H1 (cell line): Measurements from ENCODE around the gene TP73. TPM values are rescaled to one million over a fixed set of nuclear protein-coding genes. Genes with fewer than 3 reads are reported as not detected.

Experiments used
- ASH2L ChIP-seq: fragments of 200-600, 300-600 bp; sonication (generic); IDR thresholded peaks from one replicate; pipeline ENCODE4 v1.7.1; 2017; ENCODE audit warnings: low read length
- BCL11A ChIP-seq, 2 experiments: IDR thresholded peaks; one replicate each; pipeline ENCODE4 v1.6.1; 2011; ENCODE audit warnings: low read depth in 2 of 2, low read length in 2 of 2, mild to moderate bottlenecking in 2 of 2
- CBX5 ChIP-seq: fragments of 300-800, 300-1000 bp; sonication (generic); IDR thresholded peaks from 2 replicates; pipeline ENCODE4 v1.7.1; 2016; ENCODE audit warnings: antibody characterized with exemption, low read length, low read depth
- CREB1 ChIP-seq: IDR thresholded peaks from 2 replicates; pipeline ENCODE4 v1.6.1; 2012; ENCODE audit warnings: inconsistent platforms
- EP300 ChIP-seq, 2 experiments: IDR thresholded peaks; 1 replicate in 1 of 2; 2 replicates in 1 of 2; pipeline ENCODE4 v1.6.1; 2011 to 2012; ENCODE audit warnings: low read depth in 2 of 2, low read length in 2 of 2, mild to moderate bottlenecking in 2 of 2, borderline replicate concordance in 1 of 2, inconsistent platforms in 1 of 2, moderate library complexity in 1 of 2
- KDM1A ChIP-seq: fragments of 200-600, 300-600 bp; sonication (generic); IDR thresholded peaks from 2 replicates; pipeline ENCODE4 v1.7.1; 2016; ENCODE audit warnings: mild to moderate bottlenecking, low read length, borderline replicate concordance
- MAFK ChIP-seq: IDR thresholded peaks from 2 replicates; pipeline ENCODE4 v1.6.1; 2012; ENCODE audit warnings: low read depth, mild to moderate bottlenecking, improper control_type of control experiment, low read length
- POLR2AphosphoS5 ChIP-seq: IDR thresholded peaks from 2 replicates; pipeline ENCODE4 v1.6.1; 2011; ENCODE audit warnings: low read depth, low read length
- SIX5 ChIP-seq: IDR thresholded peaks from 2 replicates; pipeline ENCODE4 v1.6.1; 2011; ENCODE audit warnings: mild to moderate bottlenecking, low read depth, low read length
- polyA plus RNA-seq, 7 experiments: library from polyadenylated mRNA; depleted of rRNA in 3 of 7; stranded (reverse) in 5 of 7; unstranded in 2 of 7; fragments of >200 nt in 5 of 7; fragments of 200-250 nt in 2 of 7; gene quantifications; 1 replicate in 5 of 7; 2 replicates in 1 of 7; 4 replicates in 1 of 7; pipeline versions ENCODE4 v1.2.1 to v1.2.3, GENCODE V29; 2011 to 2013; ENCODE audit warnings: missing spikeins in 2 of 7, mixed read lengths in 2 of 7
- total RNA-seq: library from RNA; stranded (reverse); fragmentation: NEBNext Ultra II Directional; extraction: Animal tissue kit (Norgen Biotek cat#: 25700); gene quantifications from 2 replicates; pipeline ENCODE4 v1.2.1, GENCODE V29; 2021
- TF ChIP-seq, protein P1 (sequence below): fragments of 300-600 bp; sonication (generic); IDR thresholded peaks from 2 replicates; pipeline ENCODE4 v1.7.1; 2012; ENCODE audit warnings: low read length, moderate library complexity, mild to moderate bottlenecking, inconsistent platforms; ENCODE audit not compliant: insufficient replicate concordance
- TF ChIP-seq, protein P2 (sequence below): IDR thresholded peaks from 2 replicates; pipeline ENCODE4 v1.6.1; 2011; ENCODE audit warnings: low read depth, mild to moderate bottlenecking, low read length; ENCODE audit not compliant: insufficient read depth

The TP73 gene
- total and polyA plus RNA-seq, 2 of the 8 experiments (the other 6 are each of a cell fraction or from before 2014, with no cell fraction given) = 2.6 to 3.1 TPM

DNA sequence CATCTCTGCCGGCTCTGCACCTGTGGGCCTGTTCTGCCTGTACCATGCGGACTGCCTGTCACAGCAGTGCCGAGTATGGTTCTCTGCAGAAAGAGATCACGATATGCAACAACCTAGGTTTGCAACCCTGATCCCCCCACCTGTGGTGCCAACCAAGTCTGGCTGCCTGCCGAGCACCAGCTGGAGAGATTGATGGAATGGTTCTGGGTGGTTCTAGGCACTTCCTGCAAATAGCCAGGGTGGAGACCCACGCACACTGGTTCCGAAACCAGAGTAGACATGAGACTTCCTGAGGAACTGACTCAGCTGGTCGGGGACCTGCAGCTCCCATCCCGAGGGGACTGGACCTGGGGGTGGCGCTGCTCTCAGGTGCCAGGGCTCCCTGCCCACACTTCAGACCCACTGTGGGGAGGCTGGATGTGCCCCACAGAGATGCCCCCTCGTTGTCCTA lies 22.1 kb upstream of the TP73 start (continued):
- TF ChIP-seq, protein P1, sequence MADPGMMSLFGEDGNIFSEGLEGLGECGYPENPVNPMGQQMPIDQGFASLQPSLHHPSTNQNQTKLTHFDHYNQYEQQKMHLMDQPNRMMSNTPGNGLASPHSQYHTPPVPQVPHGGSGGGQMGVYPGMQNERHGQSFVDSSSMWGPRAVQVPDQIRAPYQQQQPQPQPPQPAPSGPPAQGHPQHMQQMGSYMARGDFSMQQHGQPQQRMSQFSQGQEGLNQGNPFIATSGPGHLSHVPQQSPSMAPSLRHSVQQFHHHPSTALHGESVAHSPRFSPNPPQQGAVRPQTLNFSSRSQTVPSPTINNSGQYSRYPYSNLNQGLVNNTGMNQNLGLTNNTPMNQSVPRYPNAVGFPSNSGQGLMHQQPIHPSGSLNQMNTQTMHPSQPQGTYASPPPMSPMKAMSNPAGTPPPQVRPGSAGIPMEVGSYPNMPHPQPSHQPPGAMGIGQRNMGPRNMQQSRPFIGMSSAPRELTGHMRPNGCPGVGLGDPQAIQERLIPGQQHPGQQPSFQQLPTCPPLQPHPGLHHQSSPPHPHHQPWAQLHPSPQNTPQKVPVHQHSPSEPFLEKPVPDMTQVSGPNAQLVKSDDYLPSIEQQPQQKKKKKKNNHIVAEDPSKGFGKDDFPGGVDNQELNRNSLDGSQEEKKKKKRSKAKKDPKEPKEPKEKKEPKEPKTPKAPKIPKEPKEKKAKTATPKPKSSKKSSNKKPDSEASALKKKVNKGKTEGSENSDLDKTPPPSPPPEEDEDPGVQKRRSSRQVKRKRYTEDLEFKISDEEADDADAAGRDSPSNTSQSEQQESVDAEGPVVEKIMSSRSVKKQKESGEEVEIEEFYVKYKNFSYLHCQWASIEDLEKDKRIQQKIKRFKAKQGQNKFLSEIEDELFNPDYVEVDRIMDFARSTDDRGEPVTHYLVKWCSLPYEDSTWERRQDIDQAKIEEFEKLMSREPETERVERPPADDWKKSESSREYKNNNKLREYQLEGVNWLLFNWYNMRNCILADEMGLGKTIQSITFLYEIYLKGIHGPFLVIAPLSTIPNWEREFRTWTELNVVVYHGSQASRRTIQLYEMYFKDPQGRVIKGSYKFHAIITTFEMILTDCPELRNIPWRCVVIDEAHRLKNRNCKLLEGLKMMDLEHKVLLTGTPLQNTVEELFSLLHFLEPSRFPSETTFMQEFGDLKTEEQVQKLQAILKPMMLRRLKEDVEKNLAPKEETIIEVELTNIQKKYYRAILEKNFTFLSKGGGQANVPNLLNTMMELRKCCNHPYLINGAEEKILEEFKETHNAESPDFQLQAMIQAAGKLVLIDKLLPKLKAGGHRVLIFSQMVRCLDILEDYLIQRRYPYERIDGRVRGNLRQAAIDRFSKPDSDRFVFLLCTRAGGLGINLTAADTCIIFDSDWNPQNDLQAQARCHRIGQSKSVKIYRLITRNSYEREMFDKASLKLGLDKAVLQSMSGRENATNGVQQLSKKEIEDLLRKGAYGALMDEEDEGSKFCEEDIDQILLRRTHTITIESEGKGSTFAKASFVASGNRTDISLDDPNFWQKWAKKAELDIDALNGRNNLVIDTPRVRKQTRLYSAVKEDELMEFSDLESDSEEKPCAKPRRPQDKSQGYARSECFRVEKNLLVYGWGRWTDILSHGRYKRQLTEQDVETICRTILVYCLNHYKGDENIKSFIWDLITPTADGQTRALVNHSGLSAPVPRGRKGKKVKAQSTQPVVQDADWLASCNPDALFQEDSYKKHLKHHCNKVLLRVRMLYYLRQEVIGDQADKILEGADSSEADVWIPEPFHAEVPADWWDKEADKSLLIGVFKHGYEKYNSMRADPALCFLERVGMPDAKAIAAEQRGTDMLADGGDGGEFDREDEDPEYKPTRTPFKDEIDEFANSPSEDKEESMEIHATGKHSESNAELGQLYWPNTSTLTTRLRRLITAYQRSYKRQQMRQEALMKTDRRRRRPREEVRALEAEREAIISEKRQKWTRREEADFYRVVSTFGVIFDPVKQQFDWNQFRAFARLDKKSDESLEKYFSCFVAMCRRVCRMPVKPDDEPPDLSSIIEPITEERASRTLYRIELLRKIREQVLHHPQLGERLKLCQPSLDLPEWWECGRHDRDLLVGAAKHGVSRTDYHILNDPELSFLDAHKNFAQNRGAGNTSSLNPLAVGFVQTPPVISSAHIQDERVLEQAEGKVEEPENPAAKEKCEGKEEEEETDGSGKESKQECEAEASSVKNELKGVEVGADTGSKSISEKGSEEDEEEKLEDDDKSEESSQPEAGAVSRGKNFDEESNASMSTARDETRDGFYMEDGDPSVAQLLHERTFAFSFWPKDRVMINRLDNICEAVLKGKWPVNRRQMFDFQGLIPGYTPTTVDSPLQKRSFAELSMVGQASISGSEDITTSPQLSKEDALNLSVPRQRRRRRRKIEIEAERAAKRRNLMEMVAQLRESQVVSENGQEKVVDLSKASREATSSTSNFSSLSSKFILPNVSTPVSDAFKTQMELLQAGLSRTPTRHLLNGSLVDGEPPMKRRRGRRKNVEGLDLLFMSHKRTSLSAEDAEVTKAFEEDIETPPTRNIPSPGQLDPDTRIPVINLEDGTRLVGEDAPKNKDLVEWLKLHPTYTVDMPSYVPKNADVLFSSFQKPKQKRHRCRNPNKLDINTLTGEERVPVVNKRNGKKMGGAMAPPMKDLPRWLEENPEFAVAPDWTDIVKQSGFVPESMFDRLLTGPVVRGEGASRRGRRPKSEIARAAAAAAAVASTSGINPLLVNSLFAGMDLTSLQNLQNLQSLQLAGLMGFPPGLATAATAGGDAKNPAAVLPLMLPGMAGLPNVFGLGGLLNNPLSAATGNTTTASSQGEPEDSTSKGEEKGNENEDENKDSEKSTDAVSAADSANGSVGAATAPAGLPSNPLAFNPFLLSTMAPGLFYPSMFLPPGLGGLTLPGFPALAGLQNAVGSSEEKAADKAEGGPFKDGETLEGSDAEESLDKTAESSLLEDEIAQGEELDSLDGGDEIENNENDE = no peak
- no peak for TF ChIP-seq CREB1
- no peak for TF ChIP-seq SIX5
- no peak for TF ChIP-seq BCL11A (IDR thresholded peaks at IDR 0.05; ENCODE audit: low read depth in 2 of 2, low read length in 2 of 2)
- TF ChIP-seq MAFK = no peak
- no peak for TF ChIP-seq ASH2L
- TF ChIP-seq, protein P2, sequence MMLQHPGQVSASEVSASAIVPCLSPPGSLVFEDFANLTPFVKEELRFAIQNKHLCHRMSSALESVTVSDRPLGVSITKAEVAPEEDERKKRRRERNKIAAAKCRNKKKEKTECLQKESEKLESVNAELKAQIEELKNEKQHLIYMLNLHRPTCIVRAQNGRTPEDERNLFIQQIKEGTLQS = no peak
- no peak for TF ChIP-seq POLR2AphosphoS5
- no peak for TF ChIP-seq CBX5
- TF ChIP-seq EP300 (IDR thresholded peaks at IDR 0.05; ENCODE audit: borderline replicate concordance in 1 of 2, low read depth in 2 of 2, low read length in 2 of 2) = no peak
- no peak for TF ChIP-seq KDM1A
- TF ChIP-seq, all 59 proteins: peak for 0
